HCT116 (cell line): ENCODE data around the gene SRCAP.

ENCODE experiments used
- EGR1 ChIP-seq: IDR thresholded peaks from 2 replicates; pipeline ENCODE4 v1.6.1; 2012; ENCODE audit warnings: low read depth
- ELF1 ChIP-seq: IDR thresholded peaks from 2 replicates; pipeline ENCODE4 v1.6.1; 2012; ENCODE audit warnings: low read depth, borderline replicate concordance
- EZH2 ChIP-seq: fragments of 200-600 bp; sonication (generic); IDR thresholded peaks from 2 replicates; pipeline ENCODE4 v1.6.1; 2017; ENCODE audit warnings: antibody characterized with exemption, mixed run types
- EZH2phosphoT487 ChIP-seq: fragments of 200-600 bp; IDR thresholded peaks from 2 replicates; pipeline ENCODE4 v1.6.1; 2018; ENCODE audit warnings: antibody characterized with exemption, borderline replicate concordance
- POLR2A ChIP-seq: IDR thresholded peaks from 2 replicates; pipeline ENCODE4 v1.7.0; 2011; ENCODE audit warnings: borderline replicate concordance; ENCODE audit not compliant: insufficient read depth, insufficient read length; ENCODE audit errors: extremely low read depth
- POLR2AphosphoS5 ChIP-seq: IDR thresholded peaks from 2 replicates; pipeline ENCODE4 v1.6.1; 2011; ENCODE audit warnings: mild to moderate bottlenecking, low read depth, low read length, moderate library complexity
- RAD21 ChIP-seq: IDR thresholded peaks from 2 replicates; pipeline ENCODE4 v1.6.1; 2012; ENCODE audit warnings: low read depth, mild to moderate bottlenecking
- SP1 ChIP-seq: IDR thresholded peaks from 2 replicates; pipeline ENCODE4 v1.6.1; 2012; ENCODE audit warnings: low read depth
- TF ChIP-seq, protein P1 (sequence below): IDR thresholded peaks from 2 replicates; pipeline ENCODE4 v1.6.1; 2012
- TF ChIP-seq, protein P2 (sequence below): IDR thresholded peaks from 2 replicates; pipeline ENCODE4 v1.6.1; 2012; ENCODE audit warnings: low read depth
- TF ChIP-seq, protein P3 (sequence below), 3 experiments: fragments of 200-600 bp in 1 of 3; sonication (generic) in 1 of 3; IDR thresholded peaks in 2 of 3; conservative IDR thresholded peaks in 1 of 3; 2 replicates each; pipeline ENCODE4 v1.5.1; 2012 to 2017; ENCODE audit warnings: low read depth in 2 of 3, low read length in 2 of 3, antibody characterized with exemption in 1 of 3, borderline replicate concordance in 1 of 3, control low read depth in 1 of 3, mild to moderate bottlenecking in 1 of 3, mixed read lengths in 1 of 3, mixed run types in 1 of 3, moderate library complexity in 1 of 3; ENCODE audit not compliant: insufficient read depth in 1 of 3
- TF ChIP-seq, protein P4 (sequence below): IDR thresholded peaks from 2 replicates; pipeline ENCODE4 v1.6.1; 2011; ENCODE audit warnings: mild to moderate bottlenecking, low read length, moderate library complexity; ENCODE audit not compliant: insufficient replicate concordance; ENCODE audit errors: extremely low read depth
- TF ChIP-seq, protein P5 (sequence below): IDR thresholded peaks from 2 replicates; pipeline ENCODE4 v1.6.1; 2012

DNA sequence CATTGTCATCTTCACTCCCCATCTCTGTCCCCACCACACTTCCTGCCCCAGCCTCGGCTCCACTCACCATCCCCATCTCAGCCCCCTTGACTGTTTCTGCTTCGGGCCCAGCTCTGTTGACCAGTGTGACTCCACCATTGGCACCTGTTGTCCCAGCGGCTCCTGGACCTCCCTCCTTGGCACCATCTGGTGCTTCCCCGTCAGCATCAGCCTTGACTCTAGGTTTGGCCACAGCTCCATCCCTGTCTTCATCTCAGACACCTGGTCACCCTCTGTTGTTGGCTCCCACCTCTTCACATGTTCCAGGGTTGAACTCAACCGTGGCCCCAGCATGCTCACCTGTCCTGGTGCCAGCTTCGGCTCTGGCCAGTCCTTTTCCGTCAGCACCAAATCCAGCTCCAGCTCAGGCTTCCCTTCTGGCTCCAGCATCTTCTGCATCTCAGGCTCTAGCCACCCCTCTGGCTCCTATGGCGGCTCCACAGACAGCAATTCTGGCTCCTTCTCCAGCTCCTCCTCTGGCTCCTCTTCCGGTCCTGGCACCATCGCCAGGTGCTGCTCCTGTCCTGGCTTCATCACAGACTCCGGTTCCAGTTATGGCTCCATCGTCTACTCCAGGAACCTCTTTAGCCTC, 24.9 kb downstream of the SRCAP start:
- TF ChIP-seq EZH2 (no peak), ELF1 (no peak), SP1 (no peak), POLR2A (no peak), RAD21 (no peak), EGR1 (no peak), POLR2AphosphoS5 (no peak), EZH2phosphoT487 (no peak)
- TF ChIP-seq, protein P1, sequence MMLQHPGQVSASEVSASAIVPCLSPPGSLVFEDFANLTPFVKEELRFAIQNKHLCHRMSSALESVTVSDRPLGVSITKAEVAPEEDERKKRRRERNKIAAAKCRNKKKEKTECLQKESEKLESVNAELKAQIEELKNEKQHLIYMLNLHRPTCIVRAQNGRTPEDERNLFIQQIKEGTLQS: no peak
- TF ChIP-seq, protein P2, sequence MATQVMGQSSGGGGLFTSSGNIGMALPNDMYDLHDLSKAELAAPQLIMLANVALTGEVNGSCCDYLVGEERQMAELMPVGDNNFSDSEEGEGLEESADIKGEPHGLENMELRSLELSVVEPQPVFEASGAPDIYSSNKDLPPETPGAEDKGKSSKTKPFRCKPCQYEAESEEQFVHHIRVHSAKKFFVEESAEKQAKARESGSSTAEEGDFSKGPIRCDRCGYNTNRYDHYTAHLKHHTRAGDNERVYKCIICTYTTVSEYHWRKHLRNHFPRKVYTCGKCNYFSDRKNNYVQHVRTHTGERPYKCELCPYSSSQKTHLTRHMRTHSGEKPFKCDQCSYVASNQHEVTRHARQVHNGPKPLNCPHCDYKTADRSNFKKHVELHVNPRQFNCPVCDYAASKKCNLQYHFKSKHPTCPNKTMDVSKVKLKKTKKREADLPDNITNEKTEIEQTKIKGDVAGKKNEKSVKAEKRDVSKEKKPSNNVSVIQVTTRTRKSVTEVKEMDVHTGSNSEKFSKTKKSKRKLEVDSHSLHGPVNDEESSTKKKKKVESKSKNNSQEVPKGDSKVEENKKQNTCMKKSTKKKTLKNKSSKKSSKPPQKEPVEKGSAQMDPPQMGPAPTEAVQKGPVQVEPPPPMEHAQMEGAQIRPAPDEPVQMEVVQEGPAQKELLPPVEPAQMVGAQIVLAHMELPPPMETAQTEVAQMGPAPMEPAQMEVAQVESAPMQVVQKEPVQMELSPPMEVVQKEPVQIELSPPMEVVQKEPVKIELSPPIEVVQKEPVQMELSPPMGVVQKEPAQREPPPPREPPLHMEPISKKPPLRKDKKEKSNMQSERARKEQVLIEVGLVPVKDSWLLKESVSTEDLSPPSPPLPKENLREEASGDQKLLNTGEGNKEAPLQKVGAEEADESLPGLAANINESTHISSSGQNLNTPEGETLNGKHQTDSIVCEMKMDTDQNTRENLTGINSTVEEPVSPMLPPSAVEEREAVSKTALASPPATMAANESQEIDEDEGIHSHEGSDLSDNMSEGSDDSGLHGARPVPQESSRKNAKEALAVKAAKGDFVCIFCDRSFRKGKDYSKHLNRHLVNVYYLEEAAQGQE: no peak
- TF ChIP-seq, protein P3, sequence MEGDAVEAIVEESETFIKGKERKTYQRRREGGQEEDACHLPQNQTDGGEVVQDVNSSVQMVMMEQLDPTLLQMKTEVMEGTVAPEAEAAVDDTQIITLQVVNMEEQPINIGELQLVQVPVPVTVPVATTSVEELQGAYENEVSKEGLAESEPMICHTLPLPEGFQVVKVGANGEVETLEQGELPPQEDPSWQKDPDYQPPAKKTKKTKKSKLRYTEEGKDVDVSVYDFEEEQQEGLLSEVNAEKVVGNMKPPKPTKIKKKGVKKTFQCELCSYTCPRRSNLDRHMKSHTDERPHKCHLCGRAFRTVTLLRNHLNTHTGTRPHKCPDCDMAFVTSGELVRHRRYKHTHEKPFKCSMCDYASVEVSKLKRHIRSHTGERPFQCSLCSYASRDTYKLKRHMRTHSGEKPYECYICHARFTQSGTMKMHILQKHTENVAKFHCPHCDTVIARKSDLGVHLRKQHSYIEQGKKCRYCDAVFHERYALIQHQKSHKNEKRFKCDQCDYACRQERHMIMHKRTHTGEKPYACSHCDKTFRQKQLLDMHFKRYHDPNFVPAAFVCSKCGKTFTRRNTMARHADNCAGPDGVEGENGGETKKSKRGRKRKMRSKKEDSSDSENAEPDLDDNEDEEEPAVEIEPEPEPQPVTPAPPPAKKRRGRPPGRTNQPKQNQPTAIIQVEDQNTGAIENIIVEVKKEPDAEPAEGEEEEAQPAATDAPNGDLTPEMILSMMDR (IDR thresholded peaks at IDR 0.05 in 2 of 3, conservative IDR thresholded peaks at IDR 0.05 in 1 of 3; ENCODE audit: borderline replicate concordance in 1 of 3, insufficient read depth in 1 of 3, low read depth in 2 of 3, low read length in 2 of 3): no peak
- TF ChIP-seq, protein P4, sequence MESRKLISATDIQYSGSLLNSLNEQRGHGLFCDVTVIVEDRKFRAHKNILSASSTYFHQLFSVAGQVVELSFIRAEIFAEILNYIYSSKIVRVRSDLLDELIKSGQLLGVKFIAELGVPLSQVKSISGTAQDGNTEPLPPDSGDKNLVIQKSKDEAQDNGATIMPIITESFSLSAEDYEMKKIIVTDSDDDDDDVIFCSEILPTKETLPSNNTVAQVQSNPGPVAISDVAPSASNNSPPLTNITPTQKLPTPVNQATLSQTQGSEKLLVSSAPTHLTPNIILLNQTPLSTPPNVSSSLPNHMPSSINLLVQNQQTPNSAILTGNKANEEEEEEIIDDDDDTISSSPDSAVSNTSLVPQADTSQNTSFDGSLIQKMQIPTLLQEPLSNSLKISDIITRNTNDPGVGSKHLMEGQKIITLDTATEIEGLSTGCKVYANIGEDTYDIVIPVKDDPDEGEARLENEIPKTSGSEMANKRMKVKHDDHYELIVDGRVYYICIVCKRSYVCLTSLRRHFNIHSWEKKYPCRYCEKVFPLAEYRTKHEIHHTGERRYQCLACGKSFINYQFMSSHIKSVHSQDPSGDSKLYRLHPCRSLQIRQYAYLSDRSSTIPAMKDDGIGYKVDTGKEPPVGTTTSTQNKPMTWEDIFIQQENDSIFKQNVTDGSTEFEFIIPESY: no peak
- TF ChIP-seq, protein P5, sequence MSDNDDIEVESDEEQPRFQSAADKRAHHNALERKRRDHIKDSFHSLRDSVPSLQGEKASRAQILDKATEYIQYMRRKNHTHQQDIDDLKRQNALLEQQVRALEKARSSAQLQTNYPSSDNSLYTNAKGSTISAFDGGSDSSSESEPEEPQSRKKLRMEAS: no peak
